HepG2 (cell line): ENCODE measurements around the gene MAP2K7. TPM values are rescaled to one million over a fixed set of nuclear protein-coding genes. Genes with fewer than 3 reads are reported as not detected.

Source experiments
- AHR ChIP-seq: IDR thresholded peaks from 2 replicates; pipeline ENCODE4 v1.6.1; 2018; ENCODE audit warnings: missing genetic modification reagents, missing compliant biosample characterization
- CERS6 ChIP-seq: sonication (generic); formaldehyde crosslinking; IDR thresholded peaks from 2 replicates; pipeline ENCODE4 v1.5.0; 2020; ENCODE audit warnings: missing genetic modification reagents
- HIC2 ChIP-seq: sonication (generic); formaldehyde crosslinking; IDR thresholded peaks from 2 replicates; pipeline ENCODE4 v1.9.0; 2022; ENCODE audit warnings: low read depth, missing genetic modification reagents
- MEIS1 ChIP-seq: sonication (generic); formaldehyde crosslinking; IDR thresholded peaks from 2 replicates; pipeline ENCODE4 v1.9.0; 2021; ENCODE audit warnings: mild to moderate bottlenecking, missing genetic modification reagents, moderate library complexity, borderline replicate concordance
- MTA1 ChIP-seq: sonication (generic); formaldehyde crosslinking; IDR thresholded peaks from 2 replicates; pipeline ENCODE4 v1.4.0; 2020; ENCODE audit warnings: missing genetic modification reagents, mild to moderate bottlenecking, borderline replicate concordance
- MTF1 ChIP-seq: sonication (generic); formaldehyde crosslinking; IDR thresholded peaks from 2 replicates; pipeline ENCODE4 v1.5.0; 2020; ENCODE audit warnings: missing genetic modification reagents
- PHF5A ChIP-seq: IDR thresholded peaks from one replicate; pipeline ENCODE4 v1.6.1; 2018; ENCODE audit warnings: low read depth, missing genetic modification reagents; ENCODE audit not compliant: unreplicated experiment
- RAD21 ChIP-seq: fragments of 450-650 bp; formaldehyde crosslinking; IDR thresholded peaks from 2 replicates; pipeline ENCODE4 v1.5.0; 2020; ENCODE audit warnings: mild to moderate bottlenecking
- SNAPC4 ChIP-seq: sonication (generic); formaldehyde crosslinking; IDR thresholded peaks from 2 replicates; pipeline ENCODE4 v1.4.0; 2020; ENCODE audit warnings: mild to moderate bottlenecking, missing genetic modification reagents
- YEATS4 ChIP-seq: sonication (generic); formaldehyde crosslinking; IDR thresholded peaks from 2 replicates; pipeline ENCODE4 v1.4.0; 2020; ENCODE audit warnings: missing genetic modification reagents, borderline replicate concordance
- ZNF274 ChIP-seq: sonication (generic); formaldehyde crosslinking; IDR thresholded peaks from 2 replicates; pipeline ENCODE4 v1.5.1; 2020; ENCODE audit warnings: mild to moderate bottlenecking, missing genetic modification reagents
- ZNF326 ChIP-seq: sonication (generic); formaldehyde crosslinking; IDR thresholded peaks from 2 replicates; pipeline ENCODE4 v1.4.0; 2020; ENCODE audit warnings: missing genetic modification reagents, borderline replicate concordance
- ZNF563 ChIP-seq: sonication (generic); formaldehyde crosslinking; IDR thresholded peaks from 2 replicates; pipeline ENCODE4 v1.8.0; 2022; ENCODE audit warnings: mild to moderate bottlenecking, moderate library complexity, missing genetic modification reagents
- polyA plus RNA-seq, 8 experiments: library from polyadenylated mRNA; depleted of rRNA in 3 of 8; stranded (reverse) in 7 of 8; unstranded in 1 of 8; fragments of >200 nt; fragmentation: Illumina TruSeq in 4 of 8; extraction: Trizol in 4 of 8; gene quantifications; 2 replicates each; pipeline versions ENCODE4 v1.2.1 to v1.2.3, GENCODE V29; 2011 to 2016; ENCODE audit warnings: low read depth in 4 of 8, missing spikeins in 1 of 8, mixed read lengths in 1 of 8; ENCODE audit not compliant: insufficient read depth in 1 of 8
- total RNA-seq, 5 experiments: library from RNA; depleted of rRNA; stranded (reverse); fragments of >200 nt; fragmentation: Illumina TruSeq; extraction: Trizol; gene quantifications; 2 replicates each; pipeline ENCODE4 v1.2.3, GENCODE V29; 2016; ENCODE audit warnings: low read depth in 1 of 5
- TF ChIP-seq, protein P1 (sequence below): sonication (generic); formaldehyde crosslinking; IDR thresholded peaks from 2 replicates; pipeline ENCODE4 v1.8.1; 2023; ENCODE audit warnings: mild to moderate bottlenecking, moderate library complexity, missing genetic modification reagents
- TF ChIP-seq, protein P2 (sequence below): sonication (generic); formaldehyde crosslinking; IDR thresholded peaks from 2 replicates; pipeline ENCODE4 v1.5.0; 2020; ENCODE audit warnings: missing genetic modification reagents
- TF ChIP-seq, protein P3 (sequence below): sonication (generic); formaldehyde crosslinking; IDR thresholded peaks from 2 replicates; pipeline ENCODE4 v1.4.0; 2020; ENCODE audit warnings: mild to moderate bottlenecking, missing genetic modification reagents

MAP2K7 gene
- total and polyA plus RNA-seq, 2 of the 13 experiments (the other 11 are each of a cell fraction or from before 2014, with no cell fraction given) = 9.0 to 10.8 TPM

DNA sequence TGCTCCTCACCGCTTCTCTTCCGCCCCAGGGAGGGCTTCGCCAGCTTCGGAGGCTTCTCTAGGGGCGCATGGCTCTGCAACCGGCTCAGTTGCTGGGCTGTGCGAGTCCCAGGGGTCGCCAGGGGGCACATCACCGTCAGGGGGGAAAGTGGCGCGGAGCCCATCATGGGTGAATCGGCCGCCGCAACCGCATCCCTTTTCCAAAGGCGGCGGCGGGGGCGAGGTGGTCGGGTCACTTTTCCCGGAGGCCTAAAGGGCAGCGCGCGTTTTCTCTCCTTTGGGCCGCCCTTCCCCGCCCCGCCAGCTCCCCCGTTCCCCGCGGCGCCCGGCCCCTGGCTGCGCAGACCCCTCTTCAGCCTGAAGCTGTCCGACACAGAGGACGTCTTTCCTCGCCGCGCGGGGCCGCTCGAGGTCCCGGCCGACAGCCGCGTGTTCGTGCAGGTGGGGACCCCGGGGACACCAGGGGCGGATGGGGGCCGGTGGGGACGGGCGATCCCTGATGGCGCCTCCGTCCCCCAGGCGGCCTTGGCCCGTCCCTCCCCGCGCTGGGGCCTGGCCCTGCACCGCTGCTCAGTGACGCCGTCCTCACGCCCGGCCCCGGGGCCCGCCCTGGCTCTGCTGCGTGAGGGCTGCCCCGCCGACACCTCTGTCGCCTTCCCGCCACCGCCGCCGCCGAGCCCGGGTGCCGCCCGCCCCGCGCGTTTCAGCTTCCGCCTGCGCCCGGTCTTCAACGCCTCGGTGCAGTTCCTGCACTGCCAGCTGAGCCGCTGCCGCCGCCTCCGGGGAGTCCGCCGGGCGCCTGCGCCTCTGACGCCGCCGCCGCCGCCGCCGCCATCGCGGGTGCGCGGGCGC is 12.7 kb downstream of the MAP2K7 start (continued):
- peak; percentile 70 for TF ChIP-seq YEATS4
- TF ChIP-seq AHR (CRISPR knock-in tag) = no peak
- no peak for TF ChIP-seq CERS6 (CRISPR knock-in tag)
- TF ChIP-seq, protein P1, sequence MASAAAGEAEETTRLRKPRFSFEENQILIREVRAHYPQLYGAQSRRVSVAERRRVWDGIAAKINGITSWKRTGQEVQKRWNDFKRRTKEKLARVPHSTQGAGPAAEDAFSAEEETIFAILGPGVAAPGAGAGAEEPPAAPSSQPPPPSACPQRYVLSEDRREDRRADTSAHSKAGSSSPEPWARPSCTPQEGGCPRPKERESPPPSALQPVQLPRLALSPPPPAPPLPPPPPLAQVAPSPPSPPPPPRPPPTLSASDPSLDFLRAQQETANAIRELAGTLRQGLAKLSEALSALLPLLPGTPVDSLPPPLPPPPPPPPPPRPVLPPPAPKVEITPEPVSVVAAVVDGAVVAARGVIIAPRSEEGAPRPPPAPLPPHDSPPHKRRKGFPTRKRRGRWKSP (CRISPR knock-in tag) = peak; percentile 66; the same call in 1 of the 2 replicates
- TF ChIP-seq ZNF563 (CRISPR knock-in tag) = peak; percentile 65; the same call in 1 of the 2 replicates
- no peak for TF ChIP-seq MEIS1
- no peak for TF ChIP-seq SNAPC4 (CRISPR knock-in tag)
- TF ChIP-seq ZNF274 (CRISPR knock-in tag) = no peak; the same call in 1 of the 2 replicates
- peak; percentile 38; the same call in 1 of the 2 replicates for TF ChIP-seq RAD21 (CRISPR knock-in tag)
- no peak for TF ChIP-seq MTF1
- no peak for TF ChIP-seq PHF5A (CRISPR knock-in tag)
- TF ChIP-seq MTA1 (CRISPR knock-in tag) = 0 out of 2 replicates have a peak, but pooled peaks have one; percentile 55
- TF ChIP-seq HIC2 = no peak
- TF ChIP-seq, protein P2, sequence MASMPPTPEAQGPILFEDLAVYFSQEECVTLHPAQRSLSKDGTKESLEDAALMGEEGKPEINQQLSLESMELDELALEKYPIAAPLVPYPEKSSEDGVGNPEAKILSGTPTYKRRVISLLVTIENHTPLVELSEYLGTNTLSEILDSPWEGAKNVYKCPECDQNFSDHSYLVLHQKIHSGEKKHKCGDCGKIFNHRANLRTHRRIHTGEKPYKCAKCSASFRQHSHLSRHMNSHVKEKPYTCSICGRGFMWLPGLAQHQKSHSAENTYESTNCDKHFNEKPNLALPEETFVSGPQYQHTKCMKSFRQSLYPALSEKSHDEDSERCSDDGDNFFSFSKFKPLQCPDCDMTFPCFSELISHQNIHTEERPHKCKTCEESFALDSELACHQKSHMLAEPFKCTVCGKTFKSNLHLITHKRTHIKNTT = no peak
- TF ChIP-seq, protein P3, sequence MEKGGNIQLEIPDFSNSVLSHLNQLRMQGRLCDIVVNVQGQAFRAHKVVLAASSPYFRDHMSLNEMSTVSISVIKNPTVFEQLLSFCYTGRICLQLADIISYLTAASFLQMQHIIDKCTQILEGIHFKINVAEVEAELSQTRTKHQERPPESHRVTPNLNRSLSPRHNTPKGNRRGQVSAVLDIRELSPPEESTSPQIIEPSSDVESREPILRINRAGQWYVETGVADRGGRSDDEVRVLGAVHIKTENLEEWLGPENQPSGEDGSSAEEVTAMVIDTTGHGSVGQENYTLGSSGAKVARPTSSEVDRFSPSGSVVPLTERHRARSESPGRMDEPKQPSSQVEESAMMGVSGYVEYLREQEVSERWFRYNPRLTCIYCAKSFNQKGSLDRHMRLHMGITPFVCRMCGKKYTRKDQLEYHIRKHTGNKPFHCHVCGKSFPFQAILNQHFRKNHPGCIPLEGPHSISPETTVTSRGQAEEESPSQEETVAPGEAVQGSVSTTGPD = no peak
- TF ChIP-seq ZNF326 (CRISPR knock-in tag) = no peak
